ENCODE data around the gene NPR2. TPM values are rescaled to one million over a fixed set of nuclear protein-coding genes. Genes with fewer than 3 reads are reported as not detected.

NPR2 gene
- total RNA-seq, 1 donor from 2014 or later = 7.9 TPM

GRCh38 chr9:35835216-35835632 is 43.8 kb downstream of the NPR2 start:
- no peak for DNase-seq (ENCODE audit: low read depth)
- Histone ChIP-seq H3K36me3 (ENCODE audit: control insufficient read depth, insufficient read depth, low read length) (no peaks in the 10 kb centered on the region), H3K4me3 (ENCODE audit: low read depth, low read length) (no peak overlapping the region), H3K27me3 (ENCODE audit: control insufficient read depth, insufficient read depth, low read length) (no peaks in the 10 kb centered on the region)
- FAIRE-seq = peak; percentile 88
- peak; percentile 66 for TF ChIP-seq CTCF (IDR thresholded peaks at IDR 0.05; ENCODE audit: insufficient read depth, low read length, severe bottlenecking)

GRCh38 chr9:35835766-35836165 is 44.4 kb downstream of the NPR2 start:
- no peak for FAIRE-seq
- Histone ChIP-seq H3K36me3 (ENCODE audit: control insufficient read depth, insufficient read depth, low read length) (no peaks in the 10 kb centered on the region), H3K4me3 (ENCODE audit: low read depth, low read length) (no peak overlapping the region), H3K27me3 (ENCODE audit: control insufficient read depth, insufficient read depth, low read length) (no peaks in the 10 kb centered on the region)
- no peak for DNase-seq (ENCODE audit: low read depth)
- TF ChIP-seq CTCF (IDR thresholded peaks at IDR 0.05; ENCODE audit: insufficient read depth, low read length, severe bottlenecking) = no peak

- Histone ChIP-seq H3K4me3 (ENCODE audit: low read depth, low read length) (no peak overlapping the region), H3K36me3 (ENCODE audit: control insufficient read depth, insufficient read depth, low read length) (no peaks in the 10 kb centered on the region), H3K27me3 (ENCODE audit: control insufficient read depth, insufficient read depth, low read length) (no peaks in the 10 kb centered on the region)
- FAIRE-seq (no peak), DNase-seq (ENCODE audit: low read depth) (no peak)
- TF ChIP-seq CTCF (IDR thresholded peaks at IDR 0.05; ENCODE audit: insufficient read depth, low read length, severe bottlenecking) = no peak
Measured at GRCh38 chr9:35836595-35836994, 45.2 kb downstream of the NPR2 start.

GRCh38 chr9:35839926-35840325 is 48.5 kb downstream of the NPR2 start:
- FAIRE-seq = no peak
- Histone ChIP-seq H3K27me3 (ENCODE audit: control insufficient read depth, insufficient read depth, low read length) (no peaks in the 10 kb centered on the region), H3K36me3 (ENCODE audit: control insufficient read depth, insufficient read depth, low read length) (no peaks in the 10 kb centered on the region), H3K4me3 (ENCODE audit: low read depth, low read length) (no peak overlapping the region)
- DNase-seq (ENCODE audit: low read depth) = no peak
- TF ChIP-seq CTCF (IDR thresholded peaks at IDR 0.05; ENCODE audit: insufficient read depth, low read length, severe bottlenecking) = no peak

- Histone ChIP-seq H3K4me3 (ENCODE audit: low read depth, low read length) (no peak overlapping the region), H3K36me3 (ENCODE audit: control insufficient read depth, insufficient read depth, low read length) (no peaks in the 10 kb centered on the region), H3K27me3 (ENCODE audit: control insufficient read depth, insufficient read depth, low read length) (no peaks in the 10 kb centered on the region)
- DNase-seq (ENCODE audit: low read depth) (no peak), FAIRE-seq (no peak)
- TF ChIP-seq CTCF (IDR thresholded peaks at IDR 0.05; ENCODE audit: insufficient read depth, low read length, severe bottlenecking) = no peak
Measured at GRCh38 chr9:35840881-35841644, 49.7 kb downstream of the NPR2 start.

GRCh38 chr9:35841645-35841900 is 50.2 kb downstream of the NPR2 start:
- no peak for TF ChIP-seq CTCF (IDR thresholded peaks at IDR 0.05; ENCODE audit: insufficient read depth, low read length, severe bottlenecking)
- H3K27me3 ChIP-seq (ENCODE audit: control insufficient read depth, insufficient read depth, low read length) = no peaks in the 10 kb centered on the region
- H3K4me3 ChIP-seq (ENCODE audit: low read depth, low read length) = no peak overlapping the region
- FAIRE-seq (no peak), DNase-seq (ENCODE audit: low read depth) (no peak)
- no peaks in the 10 kb centered on the region for H3K36me3 ChIP-seq (ENCODE audit: control insufficient read depth, insufficient read depth, low read length)
